Pancreas (tissue), 10 donors: ENCODE results near the gene PSMC4. TPM values are rescaled to one million over a fixed set of nuclear protein-coding genes. Genes with fewer than 3 reads are reported as not detected.

Experiments used
- ATAC-seq, 4 donors: fragments of 200-7000 bp; cut with Tn5 transposase; one replicate each; pipeline versions ENCODE4 v1.8.0 to v1.9.1; 2020; ENCODE audit warnings: mild to moderate bottlenecking in 4 of 4, moderate library complexity in 4 of 4
- DNase-seq, 6 donors: peaks; one replicate each; pipeline ENCODE4 v3.0.0-alpha.2; 2020
- FAIRE-seq: peaks from 2 replicates; lab custom pipeline; 2012; peaks lifted over from hg19 to GRCh38; lab: Jason Lieb, UNC
- H3K27ac ChIP-seq, 4 donors: fragments of 200-600 bp; sonication (generic); 1 replicate in 3 of 4; 2 replicates in 1 of 4; pipeline versions ENCODE4 v1.5.0 to v1.8.0; 2020
- H3K27me3 ChIP-seq, 4 donors: fragments of 200-600 bp; one replicate each; pipeline ENCODE4 v1.8.0; 2021
- H3K36me3 ChIP-seq, 3 donors: fragments of 200-600 bp; sonication (generic) in 1 of 3; one replicate each; pipeline versions ENCODE4 v1.5.0 to v1.8.0; 2020 to 2021
- H3K4me1 ChIP-seq, 3 donors: fragments of 200-600 bp; one replicate each; pipeline ENCODE4 v1.8.0; 2021
- H3K4me3 ChIP-seq, 4 donors: fragments of 200-600 bp; sonication (generic) in 2 of 4; one replicate each; pipeline versions ENCODE4 v1.5.0 to v1.8.0; 2020 to 2021
- H3K9me3 ChIP-seq, 4 donors: fragments of 200-600 bp; one replicate each; pipeline ENCODE4 v1.8.0; 2021
- WGBS, 2 donors: extraction: QIAGEN DNeasy Blood & Tissue Kit; methylation state at CpG; one replicate each; pipeline ENCODE4 v1.1.7; 2013; 5-methylcytosine and 5-hydroxymethylcytosine counted together
- intact Hi-C, 3 donors: fragments of 100-400 bp; cut with DNase I; formaldehyde crosslinking; loops; one replicate each; pipeline versions ENCODE4 v1.11.1 to v1.14.2; 2022
- polyA plus RNA-seq, 2 donors: library from polyadenylated mRNA; stranded (reverse); fragments of 200-250 nt; gene quantifications; one replicate each; pipeline ENCODE4 v1.2.3, GENCODE V29; 2013
- total RNA-seq, 6 donors: library from RNA; stranded (reverse); fragmentation: NEBNext Ultra II Directional in 4 of 6; extraction: Animal tissue kit (Norgen Biotek cat#: 25700) in 4 of 6; gene quantifications; one replicate each; pipeline versions ENCODE4 v1.2.1 to v1.2.4, GENCODE V29; 2021 to 2023
- TF ChIP-seq, protein P1 (sequence below), 4 donors: fragments of 200-600 bp; sonication (generic) in 3 of 4; IDR thresholded peaks; one replicate each; pipeline versions ENCODE4 v1.5.0 to v1.8.0; 2021; ENCODE audit warnings: antibody characterized with exemption in 4 of 4
- donor health status: healthy with polysubstance abuse.
- donor health status: DM: no; HTN: no; CAD: no; lungs with moderate emphysema.
- donor health status: DM: no; HTN: no; CAD: no.
- donor health status: control.
- donor health status: control.
- donor health status: Bipolar disorder and iron deficiency.
- donor health status: DM: yes; HTN: yes; CAD: no.
- donor health status: DM: no; HTN: no; CAD: no.
- donor health status: DM: no; HTN: no; CAD: no.
- donor health status: DM: yes; HTN: yes; CAD: no.

PSMC4 gene
- total and polyA plus RNA-seq, 8 donors: 14.4 to 45.2 (median 30.0) TPM

DNA sequence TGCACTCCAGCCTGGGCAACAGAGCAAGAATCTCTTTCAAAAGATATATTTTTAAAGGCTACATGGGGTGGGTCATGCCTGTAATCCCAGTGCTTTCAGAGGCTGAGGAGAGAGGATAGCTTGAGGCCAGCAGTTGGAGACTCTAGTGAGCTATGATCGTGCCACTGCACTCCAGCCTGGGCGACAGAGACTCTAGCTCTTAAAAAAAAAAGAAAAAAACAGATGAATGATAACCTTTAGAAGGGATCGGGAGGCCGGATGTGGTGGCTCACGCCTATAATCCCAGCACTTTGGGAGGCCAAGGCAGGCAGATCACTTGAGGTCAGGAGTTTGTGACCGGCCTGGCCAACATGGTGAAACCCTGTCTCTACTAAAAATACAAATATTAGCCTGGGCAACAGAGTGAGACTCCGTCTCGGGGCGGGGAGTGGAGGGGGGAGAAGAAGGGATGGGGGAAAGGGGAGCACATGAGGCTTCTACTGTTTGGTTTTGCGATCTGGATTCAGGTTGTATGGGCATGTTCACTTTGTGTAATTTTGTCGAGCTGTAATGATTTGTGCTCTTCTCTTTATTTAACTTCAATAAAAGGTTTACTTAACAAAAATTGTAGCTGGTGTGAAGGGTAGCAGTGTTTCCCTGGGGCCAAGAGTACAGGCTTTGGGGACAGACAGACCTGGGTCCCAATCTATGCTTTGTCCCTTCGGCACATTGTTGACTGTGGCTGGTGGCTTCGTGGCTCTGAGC lies 1.1 kb upstream of the PSMC4 start:
- H3K4me1 ChIP-seq: peaks cover 0 to 7% (median 6%) of the 10 kb centered on the region in 3 donors
- TF ChIP-seq, protein P1, sequence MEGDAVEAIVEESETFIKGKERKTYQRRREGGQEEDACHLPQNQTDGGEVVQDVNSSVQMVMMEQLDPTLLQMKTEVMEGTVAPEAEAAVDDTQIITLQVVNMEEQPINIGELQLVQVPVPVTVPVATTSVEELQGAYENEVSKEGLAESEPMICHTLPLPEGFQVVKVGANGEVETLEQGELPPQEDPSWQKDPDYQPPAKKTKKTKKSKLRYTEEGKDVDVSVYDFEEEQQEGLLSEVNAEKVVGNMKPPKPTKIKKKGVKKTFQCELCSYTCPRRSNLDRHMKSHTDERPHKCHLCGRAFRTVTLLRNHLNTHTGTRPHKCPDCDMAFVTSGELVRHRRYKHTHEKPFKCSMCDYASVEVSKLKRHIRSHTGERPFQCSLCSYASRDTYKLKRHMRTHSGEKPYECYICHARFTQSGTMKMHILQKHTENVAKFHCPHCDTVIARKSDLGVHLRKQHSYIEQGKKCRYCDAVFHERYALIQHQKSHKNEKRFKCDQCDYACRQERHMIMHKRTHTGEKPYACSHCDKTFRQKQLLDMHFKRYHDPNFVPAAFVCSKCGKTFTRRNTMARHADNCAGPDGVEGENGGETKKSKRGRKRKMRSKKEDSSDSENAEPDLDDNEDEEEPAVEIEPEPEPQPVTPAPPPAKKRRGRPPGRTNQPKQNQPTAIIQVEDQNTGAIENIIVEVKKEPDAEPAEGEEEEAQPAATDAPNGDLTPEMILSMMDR (IDR thresholded peaks at IDR 0.05): no peak
- H3K36me3 ChIP-seq: peaks cover 0 to 8% (median 8%) of the 10 kb centered on the region in 3 donors
- H3K4me3 ChIP-seq: peak overlapping the region; percentile 16 to 93 (median 68)
- FAIRE-seq: no peak
- 63 to 66% methylated on average over 13 of the region's 13 CpGs for WGBS, 2 donors
- no peaks in the 10 kb centered on the region for H3K27me3 ChIP-seq
- no peak for DNase-seq
- intact Hi-C loops: loop anchor here in 1 of 3 donors (10.0 kb wide), 1 partner anchor 75 kb away; no protein-coding TSS in a partner anchor
- no peak for ATAC-seq
- H3K9me3 ChIP-seq: no peaks in the 10 kb centered on the region
- peak overlapping the region; percentile 61 to 91 (median 79) for H3K27ac ChIP-seq

DNA sequence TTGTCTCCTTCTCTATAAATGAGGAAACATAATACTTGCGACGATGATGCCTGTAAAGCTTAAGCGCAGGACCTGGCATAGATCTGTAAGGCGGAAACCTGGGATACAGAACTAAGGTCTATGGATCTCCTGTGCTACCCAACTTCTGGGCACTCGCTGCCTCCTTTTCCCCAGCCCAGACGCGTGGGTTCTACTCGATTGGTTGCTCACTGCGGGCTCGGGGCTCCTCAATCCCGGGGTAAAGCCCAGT lies 615 bp upstream of the PSMC4 start:
- peak in 3 of 4 donors; percentile 47 to 55 (median 53) for ATAC-seq
- Histone ChIP-seq H3K9me3 (no peaks in the 10 kb centered on the region), H3K36me3 (peaks cover 0 to 8% (median 8%) of the 10 kb centered on the region in 3 donors), H3K27ac (peak overlapping the region; percentile 61 to 91 (median 79)), H3K27me3 (no peaks in the 10 kb centered on the region), H3K4me1 (peaks cover 0 to 7% (median 6%) of the 10 kb centered on the region in 3 donors), H3K4me3 (peak overlapping the region; percentile 16 to 93 (median 68))
- intact Hi-C loops: no loop called here
- DNase-seq: no peak
- no peak for FAIRE-seq
- TF ChIP-seq, protein P1 (IDR thresholded peaks at IDR 0.05): no peak
- WGBS, 2 donors: 3 to 6% methylated on average over 11 of the region's 11 CpGs

DNA sequence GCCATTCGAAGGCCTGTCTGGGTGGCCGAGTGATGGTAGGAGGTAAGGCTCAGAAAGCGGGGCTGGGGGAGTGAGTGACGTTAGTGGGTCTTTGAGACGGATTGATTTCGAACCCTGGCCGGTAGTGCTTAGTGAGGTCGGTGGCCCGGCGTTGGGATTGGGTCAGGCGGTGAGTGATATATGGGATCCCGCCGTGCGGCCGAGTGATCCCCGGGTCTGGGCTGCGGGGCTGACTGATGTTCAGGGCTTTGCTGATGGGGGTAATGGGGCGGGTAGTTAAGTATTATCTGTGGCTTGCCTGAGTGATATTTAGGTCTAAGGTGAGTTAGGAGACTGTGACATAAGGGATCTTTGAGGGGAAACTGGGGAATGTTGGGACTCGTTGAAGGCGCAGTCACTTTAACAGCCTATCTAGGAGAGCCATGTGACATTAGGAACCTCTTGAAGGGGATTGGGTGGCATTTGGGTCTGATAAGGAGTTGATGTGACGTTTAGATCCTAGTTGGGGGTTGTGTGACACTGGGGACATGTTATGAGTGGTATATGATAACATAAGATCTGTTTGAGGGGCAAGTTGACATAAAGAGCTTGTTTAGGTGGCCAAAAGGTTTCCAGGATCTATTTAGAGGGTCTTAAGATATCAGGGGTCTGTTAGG lies 543 bp downstream of the PSMC4 start:
- intact Hi-C loops: no loop called here
- Histone ChIP-seq H3K4me3 (peak overlapping the region; percentile 60 to 93 (median 75)), H3K27ac (peak overlapping the region; percentile 41 to 60 (median 54)), H3K9me3 (no peaks in the 10 kb centered on the region), H3K36me3 (peaks cover 0 to 8% (median 8%) of the 10 kb centered on the region in 3 donors), H3K4me1 (peaks cover 0 to 7% (median 6%) of the 10 kb centered on the region in 3 donors), H3K27me3 (no peaks in the 10 kb centered on the region)
- WGBS, 2 donors: 1% methylated on average over 21 of the region's 21 CpGs
- TF ChIP-seq, protein P1 (IDR thresholded peaks at IDR 0.05): no peak
- ATAC-seq (peak in 1 of 4 donors; percentile 0), DNase-seq (peak in 2 of 6 donors; percentile 60 to 66), FAIRE-seq (no peak)

DNA sequence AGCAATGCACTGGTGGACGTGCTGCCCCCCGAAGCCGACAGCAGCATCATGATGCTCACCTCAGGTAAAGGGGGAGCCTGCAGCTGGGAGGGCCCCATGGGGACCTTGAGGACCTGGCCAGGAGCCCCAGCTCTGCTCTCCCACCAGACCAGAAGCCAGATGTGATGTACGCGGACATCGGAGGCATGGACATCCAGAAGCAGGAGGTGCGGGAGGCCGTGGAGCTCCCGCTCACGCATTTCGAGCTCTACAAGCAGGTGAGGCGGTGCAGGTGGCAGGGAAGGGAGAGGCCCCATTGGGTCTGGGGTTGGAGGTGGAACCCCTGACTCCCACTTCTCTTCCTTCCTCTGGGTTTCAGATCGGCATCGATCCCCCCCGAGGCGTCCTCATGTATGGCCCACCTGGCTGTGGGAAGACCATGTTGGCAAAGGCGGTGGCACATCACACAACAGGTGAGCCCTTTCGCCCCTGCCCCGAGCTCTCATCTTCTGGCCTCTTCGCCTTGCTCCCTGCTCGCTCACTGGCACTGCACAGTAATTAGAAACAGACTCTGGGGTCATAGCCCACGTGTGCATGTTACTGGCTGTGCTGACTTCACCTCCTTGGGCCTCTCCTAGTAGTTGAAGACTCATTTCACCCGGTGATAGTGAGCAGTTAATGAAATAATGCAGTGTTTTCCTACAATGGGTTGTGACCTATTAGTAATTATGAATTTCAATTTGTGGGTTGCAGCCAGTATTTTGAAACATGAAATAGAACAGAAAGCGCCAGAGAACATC lies 3.6 kb downstream of the PSMC4 start:
- TF ChIP-seq, protein P1 (IDR thresholded peaks at IDR 0.05): no peak
- peaks cover 0 to 19% (median 8%) of the 10 kb centered on the region in 3 donors for H3K36me3 ChIP-seq
- no peak for DNase-seq
- peaks cover 0 to 7% (median 6%) of the 10 kb centered on the region in 3 donors for H3K4me1 ChIP-seq
- intact Hi-C loops: no loop called here
- no peaks in the 10 kb centered on the region for H3K9me3 ChIP-seq
- no peak overlapping the region for H3K4me3 ChIP-seq
- WGBS, 2 donors: 95% methylated on average over 22 to 24 of the region's 24 CpGs
- H3K27ac ChIP-seq: no peak overlapping the region
- FAIRE-seq: no peak
- no peaks in the 10 kb centered on the region for H3K27me3 ChIP-seq
- no peak for ATAC-seq
